Endothelial cell of umbilical vein (primary cell): Measurements from ENCODE around the gene TSPYL2. TPM values are rescaled to one million over a fixed set of nuclear protein-coding genes. Genes with fewer than 3 reads are reported as not detected.

Experiments used
- BruUV-seq: library from RNA; stranded (reverse); fragments of 400-500 nt; replicated peaks from 2 replicates; lab custom pipeline; 2021; lab: Mats Ljungman, UMichigan
- CTCF ChIA-PET: fragments of 300-600, 350-600 bp; sonication (Branson Sonifier 250); formaldehyde crosslinking; loops from one replicate; lab custom pipeline; 2021; ENCODE audit warnings: antibody characterized with exemption, inconsistent platforms; lab: Charles Lee
- POLR2A ChIA-PET: fragments of 300-600, 350-600 bp; sonication (Branson Sonifier 250); formaldehyde crosslinking; loops from one replicate; lab custom pipeline; 2021; ENCODE audit warnings: antibody characterized with exemption, inconsistent platforms; lab: Charles Lee
- DNase-seq: peaks from one replicate; pipeline ENCODE4 v3.0.0-alpha.2; 2011; ENCODE audit warnings: low read depth, low spot score
- FAIRE-seq: peaks from 2 replicates; lab custom pipeline; 2011; peaks lifted over from hg19 to GRCh38; lab: Jason Lieb, UNC
- H2AFZ ChIP-seq: 2 replicates; pipeline ENCODE4 v1.6.0; 2012; ENCODE audit warnings: low read depth, low read length, control low read depth, inconsistent platforms
- H3K27ac ChIP-seq: 2 replicates; pipeline ENCODE4 v1.5.1; 2011; ENCODE audit warnings: low read depth, mild to moderate bottlenecking, control low read depth, low read length, moderate library complexity; ENCODE audit not compliant: insufficient read depth
- H3K27me3 ChIP-seq, 2 experiments: 2 replicates each; pipeline versions ENCODE4 v1.6.0 to v1.6.1; 2011; ENCODE audit warnings: low read length in 2 of 2, mixed read lengths in 1 of 2; ENCODE audit not compliant: control insufficient read depth in 2 of 2, insufficient read depth in 2 of 2
- H3K36me3 ChIP-seq, 2 experiments: 2 replicates in 1 of 2; 3 replicates in 1 of 2; pipeline ENCODE4 v1.5.1; 2011; ENCODE audit warnings: low read length in 2 of 2, mild to moderate bottlenecking in 1 of 2, moderate library complexity in 1 of 2; ENCODE audit not compliant: control insufficient read depth in 2 of 2, insufficient read depth in 2 of 2; ENCODE audit errors: extremely low read depth in 1 of 2
- H3K4me1 ChIP-seq: 3 replicates; pipeline ENCODE4 v1.5.1; 2011; ENCODE audit warnings: mild to moderate bottlenecking, low read length; ENCODE audit not compliant: control insufficient read depth, insufficient read depth; ENCODE audit errors: extremely low read depth
- H3K4me2 ChIP-seq: 2 replicates; pipeline ENCODE4 v1.6.1; 2011; ENCODE audit warnings: low read length, control low read depth, mixed read lengths; ENCODE audit not compliant: insufficient read depth
- H3K4me3 ChIP-seq, 3 experiments: fragments of 200-600 bp in 1 of 3; sonication (generic), shearing (Covaris generic) in 1 of 3; replicated peaks in 1 of 3; 2 replicates each; pipeline ENCODE4 v1.5.1; 2011 to 2016; ENCODE audit warnings: control low read depth in 3 of 3, low read length in 3 of 3, mild to moderate bottlenecking in 2 of 3, inconsistent platforms in 1 of 3, low read depth in 1 of 3, moderate library complexity in 1 of 3; ENCODE audit not compliant: insufficient read depth in 1 of 3
- H3K79me2 ChIP-seq: 2 replicates; pipeline ENCODE4 v1.6.0; 2012; ENCODE audit warnings: low read length, inconsistent platforms; ENCODE audit not compliant: control insufficient read depth, insufficient read depth
- H3K9ac ChIP-seq: replicated peaks from 2 replicates; pipeline ENCODE3; 2011; ENCODE audit warnings: low read length, control low read depth; ENCODE audit not compliant: insufficient read depth; ENCODE audit errors: extremely low read depth
- H3K9me1 ChIP-seq: replicated peaks from 3 replicates; pipeline ENCODE4 v1.6.0; 2011; ENCODE audit warnings: mild to moderate bottlenecking, low read length; ENCODE audit not compliant: control insufficient read depth, insufficient read depth; ENCODE audit errors: extremely low read depth
- H3K9me3 ChIP-seq: replicated peaks from 2 replicates; pipeline ENCODE4 v1.5.1; 2012; ENCODE audit warnings: low read length, inconsistent platforms; ENCODE audit not compliant: control insufficient read depth, insufficient read depth
- H4K20me1 ChIP-seq: replicated peaks from 2 replicates; pipeline ENCODE3; 2011; ENCODE audit warnings: mild to moderate bottlenecking, low read length; ENCODE audit not compliant: control insufficient read depth, insufficient read depth; ENCODE audit errors: extremely low read depth
- CTCF ChIP-seq, 2 donors: IDR thresholded peaks; 1 replicate in 1 of 2; 2 replicates in 1 of 2; pipeline ENCODE4 v1.5.1; 2011; ENCODE audit warnings: low read length in 2 of 2, mild to moderate bottlenecking in 2 of 2, moderate library complexity in 2 of 2, control low read depth in 1 of 2, inconsistent platforms in 1 of 2, low read depth in 1 of 2; ENCODE audit not compliant: insufficient read depth in 1 of 2; ENCODE audit errors: extremely low read depth in 1 of 2
- EZH2 ChIP-seq: IDR thresholded peaks from 2 replicates; pipeline ENCODE4 v1.6.1; 2012; ENCODE audit warnings: borderline replicate concordance, low read depth, mild to moderate bottlenecking, moderate library complexity, low read length, inconsistent platforms; ENCODE audit not compliant: severe bottlenecking
- FOS ChIP-seq: IDR thresholded peaks from 2 replicates; pipeline ENCODE4 v1.6.1; 2011; ENCODE audit warnings: mild to moderate bottlenecking, low read length, moderate library complexity, borderline replicate concordance; ENCODE audit not compliant: insufficient read depth
- GATA2 ChIP-seq: IDR thresholded peaks from 2 replicates; pipeline ENCODE4 v1.7.0; 2011; ENCODE audit warnings: low read depth, mild to moderate bottlenecking, moderate library complexity, mixed read lengths, low read length; ENCODE audit not compliant: insufficient read length, insufficient read depth
- JUN ChIP-seq: IDR thresholded peaks from 2 replicates; pipeline ENCODE4 v1.6.1; 2011; ENCODE audit warnings: borderline replicate concordance, low read depth; ENCODE audit not compliant: insufficient read length, insufficient read depth
- MAX ChIP-seq: IDR thresholded peaks from 2 replicates; pipeline ENCODE4 v1.6.1; 2011; ENCODE audit not compliant: insufficient read depth, insufficient read length
- MYC ChIP-seq: IDR thresholded peaks from one replicate; pipeline ENCODE4 v1.6.1; 2011; ENCODE audit warnings: mild to moderate bottlenecking, low read depth, low read length
- POLR2A ChIP-seq: IDR thresholded peaks from 2 replicates; pipeline ENCODE4 v1.6.1; 2012; ENCODE audit warnings: low read depth, mild to moderate bottlenecking, control low read depth, low read length
- POLR2AphosphoS5 ChIP-seq: IDR thresholded peaks from 2 replicates; pipeline ENCODE4 v1.6.1; 2012; ENCODE audit warnings: low read depth, mild to moderate bottlenecking, control low read depth, low read length, moderate library complexity; ENCODE audit not compliant: insufficient read depth
- dilution Hi-C: fragments of 300-500 bp; cut with MboI; formaldehyde crosslinking; loops from one replicate; pipeline ENCODE4 v1.15.0; 2019; ENCODE audit warnings: low sequenced_read_pairs; ENCODE audit not compliant: extremely low pct_ligation_motif_present
- intact Hi-C: fragments of 100-400 bp; cut with micrococcal nuclease; formaldehyde crosslinking; loops from one replicate; pipeline ENCODE4 v1.10.0; 2022
- polyA plus RNA-seq, 4 experiments: library from polyadenylated mRNA; depleted of rRNA in 3 of 4; stranded (reverse) in 3 of 4; unstranded in 1 of 4; fragments of >200 nt; gene quantifications; 2 replicates each; pipeline versions ENCODE4 v1.2.1 to v1.2.3, GENCODE V29; 2011 to 2012; ENCODE audit warnings: missing spikeins in 1 of 4
- total RNA-seq: library from RNA; stranded (reverse); gene quantifications from 2 replicates; pipeline ENCODE4 v1.2.3, GENCODE V29; 2021

Gene TSPYL2
- total and polyA plus RNA-seq, 2 donors (not counting 3 experiments of a cell fraction or from before 2014, with no cell fraction given) = 17.3 to 17.8 TPM

- DNase-seq = no peak
- Histone ChIP-seq H3K9ac (peak overlapping the region; percentile 23), H3K4me1 (peaks cover 17% of the 10 kb centered on the region), H3K4me2 (peak overlapping the region; percentile 76), H3K36me3 (no peaks in the 10 kb centered on the region), H4K20me1 (no peaks in the 10 kb centered on the region), H2AFZ (no peak overlapping the region), H3K9me1 (no peaks in the 10 kb centered on the region), H3K9me3 (no peaks in the 10 kb centered on the region), H3K27me3 (no peaks in the 10 kb centered on the region), H3K4me3 (peak overlapping the region; percentile 56 to 79 (median 70)), H3K79me2 (peaks cover 48% of the 10 kb centered on the region), H3K27ac (no peak overlapping the region)
- FAIRE-seq = peak; percentile 88
- ChIA-PET POLR2A (interaction anchor here (0.6 kb wide), 1 partner anchor 69 kb away, joined by 4 read pairs; no protein-coding TSS in a partner anchor), CTCF (no interaction called here)
- intact Hi-C loops = no loop called here
- dilution Hi-C loops = no loop called here
- no peak for TF ChIP-seq MYC
- TF ChIP-seq MAX = no peak
- TF ChIP-seq GATA2 = no peak
- TF ChIP-seq CTCF (IDR thresholded peaks at IDR 0.05; ENCODE audit: extremely low read depth in 1 of 2, insufficient read depth in 1 of 2, low read depth in 1 of 2, low read length in 2 of 2) = no peak
- no peak for TF ChIP-seq EZH2
- TF ChIP-seq POLR2AphosphoS5 = no peak
- no peak for TF ChIP-seq JUN
- TF ChIP-seq POLR2A = no peak
- no peak for TF ChIP-seq FOS
- no TSS peak for BruUV-seq
Measured at GRCh38 chrX:53049127-53049517, 33.0 kb upstream of the TSPYL2 start.
